Cardiac fibroblast (primary cell): ENCODE data around the gene ZNF221.

ENCODE experiments used
- DNase-seq, 2 donors: peaks; one replicate each; pipeline versions ENCODE4 v3.0.0 to v3.0.0-alpha.2; 2010; ENCODE audit warnings: low read depth in 2 of 2
- H3K4me3 ChIP-seq, 2 donors: replicated peaks in 1 of 2; 1 replicate in 1 of 2; 2 replicates in 1 of 2; pipeline ENCODE4 v1.5.1; 2011; ENCODE audit warnings: low read depth in 2 of 2, low read length in 2 of 2, mild to moderate bottlenecking in 2 of 2, moderate library complexity in 1 of 2
- TF ChIP-seq, protein P1 (sequence below): IDR thresholded peaks from one replicate; pipeline ENCODE4 v1.5.1; 2011; ENCODE audit warnings: low read depth, mild to moderate bottlenecking, low read length, inconsistent platforms

The ZNF221 gene

DNA sequence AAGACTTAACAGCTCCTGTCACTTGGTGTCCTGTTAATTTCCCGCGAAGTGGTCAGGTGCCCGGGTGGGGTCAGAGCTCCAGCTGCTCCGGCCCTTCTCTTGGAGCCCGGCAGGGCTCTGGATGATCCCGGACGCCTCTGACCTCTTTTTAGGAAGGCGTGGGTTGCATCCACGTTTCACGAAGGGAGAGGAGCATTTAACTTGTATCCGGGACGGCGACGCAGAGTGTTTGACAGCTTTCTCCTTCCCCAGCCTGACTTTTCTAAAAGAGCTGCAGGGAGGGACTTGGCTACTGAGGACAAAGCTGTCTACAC is 33.6 kb downstream of the ZNF221 start:
- TF ChIP-seq, protein P1, sequence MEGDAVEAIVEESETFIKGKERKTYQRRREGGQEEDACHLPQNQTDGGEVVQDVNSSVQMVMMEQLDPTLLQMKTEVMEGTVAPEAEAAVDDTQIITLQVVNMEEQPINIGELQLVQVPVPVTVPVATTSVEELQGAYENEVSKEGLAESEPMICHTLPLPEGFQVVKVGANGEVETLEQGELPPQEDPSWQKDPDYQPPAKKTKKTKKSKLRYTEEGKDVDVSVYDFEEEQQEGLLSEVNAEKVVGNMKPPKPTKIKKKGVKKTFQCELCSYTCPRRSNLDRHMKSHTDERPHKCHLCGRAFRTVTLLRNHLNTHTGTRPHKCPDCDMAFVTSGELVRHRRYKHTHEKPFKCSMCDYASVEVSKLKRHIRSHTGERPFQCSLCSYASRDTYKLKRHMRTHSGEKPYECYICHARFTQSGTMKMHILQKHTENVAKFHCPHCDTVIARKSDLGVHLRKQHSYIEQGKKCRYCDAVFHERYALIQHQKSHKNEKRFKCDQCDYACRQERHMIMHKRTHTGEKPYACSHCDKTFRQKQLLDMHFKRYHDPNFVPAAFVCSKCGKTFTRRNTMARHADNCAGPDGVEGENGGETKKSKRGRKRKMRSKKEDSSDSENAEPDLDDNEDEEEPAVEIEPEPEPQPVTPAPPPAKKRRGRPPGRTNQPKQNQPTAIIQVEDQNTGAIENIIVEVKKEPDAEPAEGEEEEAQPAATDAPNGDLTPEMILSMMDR, result no peak
- peak overlapping the region; percentile 74 to 89 for H3K4me3 ChIP-seq
- DNase-seq, result no peak

DNA sequence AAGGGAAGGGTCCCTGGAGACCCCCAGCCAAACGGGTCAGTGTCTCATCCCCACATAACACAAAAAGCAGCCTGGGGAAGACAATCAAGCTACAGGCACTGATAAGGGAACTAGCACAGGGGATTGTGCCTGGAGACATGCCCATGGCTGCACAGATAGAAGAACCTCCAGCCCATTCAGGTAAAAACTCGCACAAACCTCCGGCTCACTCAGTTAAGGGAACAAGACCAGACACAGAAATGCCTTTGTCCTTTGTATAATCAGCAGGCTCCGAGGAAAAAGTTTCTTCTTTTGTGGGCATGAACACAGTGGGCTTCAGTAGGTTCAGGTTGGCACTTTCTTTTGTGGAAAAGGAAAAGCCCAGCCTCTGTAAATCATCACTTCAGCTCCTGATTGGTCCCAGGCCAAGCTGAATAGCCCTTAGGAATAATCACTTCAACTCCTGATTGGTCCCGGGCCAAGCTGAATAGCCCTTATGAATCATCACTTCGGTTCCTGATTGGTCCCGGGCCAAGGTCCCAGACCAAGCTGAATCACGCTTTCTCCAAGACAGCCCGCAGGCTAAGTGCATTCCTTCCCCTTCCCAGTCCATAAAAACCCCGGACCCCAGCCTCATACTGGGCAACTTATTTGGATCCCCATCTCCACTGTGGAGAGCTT is 46.7 kb downstream of the ZNF221 start:
- TF ChIP-seq, protein P1, result no peak
- H3K4me3 ChIP-seq, result no peak overlapping the region
- DNase-seq, result peak; percentile 18 to 71

DNA sequence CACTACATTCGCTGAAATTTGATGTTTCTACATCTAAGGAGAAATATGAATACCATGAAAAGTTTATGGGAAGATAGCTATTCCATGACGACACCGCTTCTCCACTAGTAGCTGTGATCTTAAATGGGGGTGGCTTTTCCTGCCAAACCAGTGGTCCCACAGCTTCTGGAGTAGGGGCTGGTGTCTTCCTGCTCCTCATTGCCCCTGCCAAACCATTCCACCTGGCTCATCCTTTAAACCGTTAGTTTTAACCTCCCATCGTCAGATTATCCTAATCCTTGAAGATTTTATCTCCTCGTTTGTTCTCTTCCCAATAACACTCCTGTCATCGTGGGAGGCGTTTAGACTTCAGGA is 51.2 kb downstream of the ZNF221 start:
- TF ChIP-seq, protein P1, result no peak
- H3K4me3 ChIP-seq, result peak overlapping the region; percentile 71 to 73
- peak; percentile 5 to 24 for DNase-seq

DNA sequence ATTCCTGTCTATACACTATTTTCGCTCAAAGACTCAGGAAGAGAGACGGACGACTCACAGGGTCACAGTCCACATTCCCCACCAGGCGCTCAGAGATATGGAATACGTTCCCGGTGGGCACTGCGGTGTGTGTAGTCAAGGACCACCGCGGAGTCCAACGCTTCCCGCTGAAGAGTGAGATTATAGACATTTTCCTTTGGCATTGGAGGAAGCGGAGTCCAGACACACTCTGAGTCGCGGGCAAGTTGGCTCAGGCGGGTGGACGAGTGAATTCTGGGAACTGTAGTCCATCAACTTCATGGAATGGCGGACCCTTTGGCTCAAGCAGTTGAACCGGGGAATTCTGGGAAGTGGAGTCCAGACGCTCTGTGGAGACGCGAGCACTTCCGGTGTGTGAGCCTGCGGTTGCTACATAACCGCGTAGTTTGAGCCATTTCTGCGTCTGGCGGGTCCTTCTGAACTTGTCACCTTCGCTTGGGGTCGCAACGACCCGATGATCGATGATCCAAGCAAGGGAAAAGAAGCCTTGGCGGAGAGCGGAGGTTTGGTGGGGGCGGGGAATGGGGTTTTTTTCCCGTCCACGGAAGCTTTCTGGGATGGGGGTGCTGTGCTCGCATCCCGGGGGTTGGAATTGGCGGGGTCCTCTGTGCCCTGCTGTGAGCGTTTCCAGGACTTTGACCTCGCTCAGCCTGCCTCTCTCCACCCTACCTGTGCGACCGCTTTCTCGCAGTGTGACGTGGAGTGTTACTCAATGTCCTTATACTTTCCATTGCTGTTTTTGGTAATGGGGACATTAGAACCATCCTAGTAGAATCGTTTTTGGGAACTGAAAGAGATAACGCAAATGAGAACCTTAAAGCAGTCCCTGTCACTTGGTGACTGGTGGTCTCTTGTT is 51.8 kb downstream of the ZNF221 start, which contains the start of gene ZNF230:
ZNF230 (plus strand) TSS at position 392 of the 895 bp plus-strand sequence. CDS start 4,122 bp downstream, outside the sequence.
- peak within 1 kb of the TSS; percentile 71 to 73 for H3K4me3 ChIP-seq
- DNase-seq, result peak; percentile 96 to 97

DNA sequence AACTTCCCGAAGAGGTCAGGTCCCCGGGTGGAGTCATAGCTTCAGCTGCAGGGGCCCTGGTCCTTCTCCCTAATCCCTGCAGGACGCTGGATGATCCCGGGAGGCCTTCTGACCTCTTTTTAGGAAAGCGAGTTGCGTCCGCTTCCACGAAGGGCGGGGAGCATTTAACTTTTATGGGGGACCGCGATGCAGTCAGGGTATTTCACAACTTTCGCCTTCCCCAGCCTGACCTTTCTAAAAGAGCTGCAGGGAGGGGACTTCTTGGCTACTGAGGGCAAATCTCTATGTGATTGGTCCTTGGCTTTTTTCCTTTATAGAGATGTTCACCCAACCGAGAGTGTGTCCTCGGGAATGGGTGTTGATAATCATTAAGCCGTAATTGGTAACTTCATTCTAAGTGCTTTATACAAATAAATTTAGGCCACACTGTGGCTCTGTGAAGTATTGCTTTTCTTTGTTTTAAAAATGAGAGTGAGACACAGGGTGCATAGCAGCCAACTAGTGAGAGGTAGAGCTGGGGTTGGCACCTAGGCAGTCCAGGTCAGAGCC is 52.5 kb downstream of the ZNF221 start:
- peak overlapping the region; percentile 71 to 73 for H3K4me3 ChIP-seq
- DNase-seq, result peak; percentile 10 to 14
- TF ChIP-seq, protein P1, result no peak

More for the DNA sequence above, 51.8 kb downstream of the ZNF221 start, which contains the start of gene ZNF230:
- TF ChIP-seq, protein P1, result no peak

DNA sequence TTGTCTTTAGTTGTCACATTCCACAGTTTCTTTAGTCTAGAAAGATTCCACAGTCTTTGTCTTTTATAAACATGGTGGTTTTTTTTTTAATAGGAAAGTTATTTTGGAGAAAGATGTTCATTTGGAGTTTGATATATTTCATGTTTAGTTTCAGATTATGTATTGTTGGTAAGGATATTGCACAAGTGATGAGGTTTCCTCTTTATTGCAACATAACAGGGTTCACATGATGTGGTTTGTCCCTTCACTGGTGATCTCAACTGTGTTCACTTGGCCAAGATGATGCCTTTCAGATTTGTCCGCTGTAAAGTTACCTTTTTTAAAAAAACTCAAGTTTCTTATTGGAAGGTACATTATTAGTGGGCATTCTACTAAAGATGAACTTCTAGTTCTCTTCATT is 54.9 kb downstream of the ZNF221 start:
- H3K4me3 ChIP-seq, result no peak overlapping the region
- TF ChIP-seq, protein P1, result no peak
- DNase-seq, result peak; percentile 51 to 76
